Pancreas (tissue), 10 donors: ENCODE measurements around the gene IL1R1. TPM values are rescaled to one million over a fixed set of nuclear protein-coding genes. Genes with fewer than 3 reads are reported as not detected.

Experiments
- ATAC-seq, 4 donors: fragments of 200-7000 bp; cut with Tn5 transposase; one replicate each; pipeline versions ENCODE4 v1.8.0 to v1.9.1; 2020; ENCODE audit warnings: mild to moderate bottlenecking in 4 of 4, moderate library complexity in 4 of 4
- DNase-seq, 6 donors: peaks; one replicate each; pipeline ENCODE4 v3.0.0-alpha.2; 2020
- FAIRE-seq: peaks from 2 replicates; lab custom pipeline; 2012; peaks lifted over from hg19 to GRCh38; lab: Jason Lieb, UNC
- H3K27ac ChIP-seq, 4 donors: fragments of 200-600 bp; sonication (generic); 1 replicate in 3 of 4; 2 replicates in 1 of 4; pipeline versions ENCODE4 v1.5.0 to v1.8.0; 2020
- H3K27me3 ChIP-seq, 4 donors: fragments of 200-600 bp; one replicate each; pipeline ENCODE4 v1.8.0; 2021
- H3K36me3 ChIP-seq, 3 donors: fragments of 200-600 bp; sonication (generic) in 1 of 3; one replicate each; pipeline versions ENCODE4 v1.5.0 to v1.8.0; 2020 to 2021
- H3K4me1 ChIP-seq, 3 donors: fragments of 200-600 bp; one replicate each; pipeline ENCODE4 v1.8.0; 2021
- H3K4me3 ChIP-seq, 4 donors: fragments of 200-600 bp; sonication (generic) in 2 of 4; one replicate each; pipeline versions ENCODE4 v1.5.0 to v1.8.0; 2020 to 2021
- H3K9me3 ChIP-seq, 4 donors: fragments of 200-600 bp; one replicate each; pipeline ENCODE4 v1.8.0; 2021
- CTCF ChIP-seq, 4 donors: fragments of 200-600 bp; sonication (generic) in 3 of 4; IDR thresholded peaks; one replicate each; pipeline versions ENCODE4 v1.5.0 to v1.8.0; 2021; ENCODE audit warnings: antibody characterized with exemption in 4 of 4
- WGBS, 2 donors: extraction: QIAGEN DNeasy Blood & Tissue Kit; methylation state at CpG; one replicate each; pipeline ENCODE4 v1.1.7; 2013; 5-methylcytosine and 5-hydroxymethylcytosine counted together
- intact Hi-C, 3 donors: fragments of 100-400 bp; cut with DNase I; formaldehyde crosslinking; loops; one replicate each; pipeline versions ENCODE4 v1.11.1 to v1.14.2; 2022
- polyA plus RNA-seq, 2 donors: library from polyadenylated mRNA; stranded (reverse); fragments of 200-250 nt; gene quantifications; one replicate each; pipeline ENCODE4 v1.2.3, GENCODE V29; 2013
- total RNA-seq, 6 donors: library from RNA; stranded (reverse); fragmentation: NEBNext Ultra II Directional in 4 of 6; extraction: Animal tissue kit (Norgen Biotek cat#: 25700) in 4 of 6; gene quantifications; one replicate each; pipeline versions ENCODE4 v1.2.1 to v1.2.4, GENCODE V29; 2021 to 2023
- donor health status: healthy with polysubstance abuse.
- donor health status: DM: no; HTN: no; CAD: no; lungs with moderate emphysema.
- donor health status: DM: no; HTN: no; CAD: no.
- donor health status: control.
- donor health status: control.
- donor health status: Bipolar disorder and iron deficiency.
- donor health status: DM: yes; HTN: yes; CAD: no.
- donor health status: DM: no; HTN: no; CAD: no.
- donor health status: DM: no; HTN: no; CAD: no.
- donor health status: DM: yes; HTN: yes; CAD: no.

Gene IL1R1
- total and polyA plus RNA-seq, 8 donors: 17.1 to 74.5 (median 26.8) TPM

- peaks cover 0 to 10% (median 7%) of the 10 kb centered on the region in 3 donors for H3K4me1 ChIP-seq
- H3K9me3 ChIP-seq: no peaks in the 10 kb centered on the region
- DNase-seq (peak in 4 of 6 donors; percentile 29 to 69 (median 44)), FAIRE-seq (no peak), ATAC-seq (peak; percentile 46 to 77 (median 67))
- TF ChIP-seq CTCF (IDR thresholded peaks at IDR 0.05): no peak
- no peaks in the 10 kb centered on the region for H3K36me3 ChIP-seq
- H3K27me3 ChIP-seq: no peaks in the 10 kb centered on the region
- 43 to 47% methylated on average over 41 to 50 of the region's 50 CpGs for WGBS, 2 donors
- intact Hi-C loops: no loop called here
- peak overlapping the region in 3 of 4 donors; percentile 5 to 40 (median 25) for H3K4me3 ChIP-seq
- H3K27ac ChIP-seq: peak overlapping the region in 2 of 4 donors; percentile 9 to 32
These were observed 45.1 kb downstream of the IL1R1 start for GRCh38 chr2:102187496-102188150.

- TF ChIP-seq CTCF (IDR thresholded peaks at IDR 0.05): no peak
- peaks cover 0 to 10% (median 7%) of the 10 kb centered on the region in 3 donors for H3K4me1 ChIP-seq
- no peaks in the 10 kb centered on the region for H3K27me3 ChIP-seq
- no peak overlapping the region for H3K4me3 ChIP-seq
- FAIRE-seq: peak; percentile 79
- intact Hi-C loops: no loop called here
- ATAC-seq: peak; percentile 78 to 86 (median 80)
- no peaks in the 10 kb centered on the region for H3K9me3 ChIP-seq
- 34 to 38% methylated on average over 10 of the region's 10 CpGs for WGBS, 2 donors
- DNase-seq: peak in 3 of 6 donors; percentile 18 to 38 (median 24)
- no peaks in the 10 kb centered on the region for H3K36me3 ChIP-seq
- no peak overlapping the region for H3K27ac ChIP-seq
These were observed 48.0 kb downstream of the IL1R1 start for GRCh38 chr2:102190430-102191107.

- 94 to 97% methylated on average over 1 of the region's 1 CpG for WGBS, 2 donors
- ATAC-seq: no peak
- Histone ChIP-seq H3K4me1 (peaks cover 0 to 10% (median 7%) of the 10 kb centered on the region in 3 donors), H3K4me3 (no peak overlapping the region), H3K27ac (no peak overlapping the region), H3K9me3 (no peaks in the 10 kb centered on the region), H3K27me3 (no peaks in the 10 kb centered on the region), H3K36me3 (no peaks in the 10 kb centered on the region)
- TF ChIP-seq CTCF (IDR thresholded peaks at IDR 0.05): no peak
- FAIRE-seq: no peak
- no peak for DNase-seq
- intact Hi-C loops: no loop called here
These were observed 49.0 kb downstream of the IL1R1 start for GRCh38 chr2:102191501-102191900.

GRCh38 chr2:102193074-102193473 is 50.5 kb downstream of the IL1R1 start:
- intact Hi-C loops: no loop called here
- no peak overlapping the region for H3K4me3 ChIP-seq
- H3K36me3 ChIP-seq: no peaks in the 10 kb centered on the region
- no peak for ATAC-seq
- H3K27me3 ChIP-seq: no peaks in the 10 kb centered on the region
- H3K27ac ChIP-seq: no peak overlapping the region
- no peak for DNase-seq
- FAIRE-seq: no peak
- peaks cover 0 to 10% (median 7%) of the 10 kb centered on the region in 3 donors for H3K4me1 ChIP-seq
- TF ChIP-seq CTCF (IDR thresholded peaks at IDR 0.05): no peak
- no peaks in the 10 kb centered on the region for H3K9me3 ChIP-seq
- WGBS, 2 donors: 92% methylated on average over 1 of the region's 1 CpG
